HepG2 (cell line): ENCODE results near the gene B4GALT2. TPM values are rescaled to one million over a fixed set of nuclear protein-coding genes. Genes with fewer than 3 reads are reported as not detected.

Source experiments
- ATF6 ChIP-seq: sonication (generic); formaldehyde crosslinking; conservative IDR thresholded peaks from 2 replicates; pipeline ENCODE4 v1.4.0; 2020; ENCODE audit warnings: missing genetic modification reagents
- BRD4 ChIP-seq: sonication (generic); formaldehyde crosslinking; IDR thresholded peaks from 2 replicates; pipeline ENCODE4 v1.4.0; 2020; ENCODE audit warnings: missing genetic modification reagents
- GABPB1 ChIP-seq: IDR thresholded peaks from 2 replicates; pipeline ENCODE4 v1.6.1; 2016; ENCODE audit warnings: mild to moderate bottlenecking, missing genetic modification reagents, moderate library complexity, missing compliant biosample characterization
- KDM4B ChIP-seq: sonication (generic); formaldehyde crosslinking; IDR thresholded peaks from 2 replicates; pipeline ENCODE4 v1.4.0; 2020; ENCODE audit warnings: missing genetic modification reagents
- KMT2A ChIP-seq: sonication (generic); formaldehyde crosslinking; IDR thresholded peaks from 2 replicates; pipeline ENCODE4 v1.4.0; 2020; ENCODE audit warnings: missing genetic modification reagents
- NCOA1 ChIP-seq: sonication (generic); formaldehyde crosslinking; IDR thresholded peaks from 2 replicates; pipeline ENCODE4 v1.9.0; 2021; ENCODE audit warnings: missing genetic modification reagents
- NONO ChIP-seq, 2 experiments: fragments of 450-650 bp in 1 of 2; sonication (generic) in 1 of 2; formaldehyde crosslinking in 1 of 2; IDR thresholded peaks in 1 of 2; conservative IDR thresholded peaks in 1 of 2; 2 replicates each; pipeline versions ENCODE4 v1.6.1 to v1.8.0; 2017 to 2022; ENCODE audit warnings: mild to moderate bottlenecking in 1 of 2, missing genetic modification reagents in 1 of 2, moderate library complexity in 1 of 2
- RFXAP ChIP-seq: sonication (generic); formaldehyde crosslinking; IDR thresholded peaks from 2 replicates; pipeline ENCODE4 v1.4.0; 2020; ENCODE audit warnings: missing genetic modification reagents, borderline replicate concordance
- SNAPC4 ChIP-seq: sonication (generic); formaldehyde crosslinking; IDR thresholded peaks from 2 replicates; pipeline ENCODE4 v1.4.0; 2020; ENCODE audit warnings: mild to moderate bottlenecking, missing genetic modification reagents
- SUZ12 ChIP-seq: fragments of 150-350 bp; IDR thresholded peaks from 2 replicates; pipeline ENCODE4 v1.6.1; 2014; ENCODE audit warnings: low read depth, low read length
- TRIM22 ChIP-seq: fragments of 450-650 bp; IDR thresholded peaks from 2 replicates; pipeline ENCODE4 v1.6.1; 2017
- TRIM24 ChIP-seq: sonication (generic); formaldehyde crosslinking; IDR thresholded peaks from 2 replicates; pipeline ENCODE4 v1.8.0; 2022; ENCODE audit warnings: mild to moderate bottlenecking, missing genetic modification reagents
- UBTF ChIP-seq: sonication (generic); formaldehyde crosslinking; IDR thresholded peaks from 2 replicates; pipeline ENCODE4 v1.4.0; 2020; ENCODE audit warnings: mild to moderate bottlenecking, missing genetic modification reagents
- ZBTB44 ChIP-seq: sonication (generic); formaldehyde crosslinking; IDR thresholded peaks from 2 replicates; pipeline ENCODE4 v1.4.0; 2020; ENCODE audit warnings: missing genetic modification reagents
- ZKSCAN1 ChIP-seq: fragments of 150-350 bp; IDR thresholded peaks from 2 replicates; pipeline ENCODE4 v1.6.1; 2014; ENCODE audit warnings: low read length
- ZNF484 ChIP-seq: sonication (generic); formaldehyde crosslinking; IDR thresholded peaks from 2 replicates; pipeline ENCODE4 v1.5.1; 2020; ENCODE audit warnings: mild to moderate bottlenecking, low read depth, missing genetic modification reagents, borderline replicate concordance
- ZNF75D ChIP-seq: sonication (generic); formaldehyde crosslinking; IDR thresholded peaks from 2 replicates; pipeline ENCODE4 v1.8.1; 2023; ENCODE audit warnings: missing genetic modification reagents, mild to moderate bottlenecking, borderline replicate concordance
- polyA plus RNA-seq, 8 experiments: library from polyadenylated mRNA; depleted of rRNA in 3 of 8; stranded (reverse) in 7 of 8; unstranded in 1 of 8; fragments of >200 nt; fragmentation: Illumina TruSeq in 4 of 8; extraction: Trizol in 4 of 8; gene quantifications; 2 replicates each; pipeline versions ENCODE4 v1.2.1 to v1.2.3, GENCODE V29; 2011 to 2016; ENCODE audit warnings: low read depth in 4 of 8, missing spikeins in 1 of 8, mixed read lengths in 1 of 8; ENCODE audit not compliant: insufficient read depth in 1 of 8
- total RNA-seq, 5 experiments: library from RNA; depleted of rRNA; stranded (reverse); fragments of >200 nt; fragmentation: Illumina TruSeq; extraction: Trizol; gene quantifications; 2 replicates each; pipeline ENCODE4 v1.2.3, GENCODE V29; 2016; ENCODE audit warnings: low read depth in 1 of 5

The B4GALT2 gene
- total and polyA plus RNA-seq, 2 of the 13 experiments (the other 11 are each of a cell fraction or from before 2014, with no cell fraction given) = 41.9 to 78.0 TPM

GRCh38 chr1:44029911-44030604 is 51.0 kb downstream of the B4GALT2 start (continued):
- no peak for TF ChIP-seq KDM4B (CRISPR knock-in tag)
- no peak for TF ChIP-seq ZNF484
- TF ChIP-seq TRIM22 = no peak
- TF ChIP-seq ZNF75D = no peak
- TF ChIP-seq GABPB1 (CRISPR knock-in tag) = peak; percentile 47
- no peak for TF ChIP-seq ATF6 (CRISPR knock-in tag)
- TF ChIP-seq ZBTB44 = no peak
- no peak for TF ChIP-seq TRIM24
- TF ChIP-seq NONO (IDR thresholded peaks at IDR 0.05) = no peak
- peak; percentile 64 for TF ChIP-seq NONO (CRISPR knock-in tag; conservative IDR thresholded peaks at IDR 0.05)
- no peak for TF ChIP-seq ZKSCAN1
- no peak for TF ChIP-seq BRD4 (CRISPR knock-in tag)
- no peak for TF ChIP-seq SUZ12
- TF ChIP-seq NCOA1 = 0 out of 2 replicates have a peak, but pooled peaks have one; percentile 47
- TF ChIP-seq KMT2A (CRISPR knock-in tag) = no peak
- peak; percentile 48; the same call in 1 of the 2 replicates for TF ChIP-seq RFXAP (CRISPR knock-in tag)
- no peak for TF ChIP-seq UBTF
- TF ChIP-seq SNAPC4 (CRISPR knock-in tag) = no peak
